Neutrophil (primary cell): ENCODE data around the gene FLOT1.
"Not testable (repeated sequence)": the region's sequence is repeated elsewhere in the genome, so short reads cannot be mapped to it uniquely, and the experiment has no call there.

Source experiments
- H3K27ac ChIP-seq: fragments of 200-600 bp; sonication (generic); 2 replicates; pipeline ENCODE4 v1.5.1; 2016; ENCODE audit warnings: mild to moderate bottlenecking, moderate library complexity
- H3K27me3 ChIP-seq: fragments of 200-600 bp; sonication (generic); 2 replicates; pipeline ENCODE4 v1.6.0; 2016; ENCODE audit warnings: mild to moderate bottlenecking
- H3K36me3 ChIP-seq: fragments of 200-600 bp; sonication (generic); 2 replicates; pipeline ENCODE4 v1.5.1; 2017
- H3K4me1 ChIP-seq, 2 experiments: fragments of 200-600 bp in 1 of 2; sonication (generic) in 1 of 2; 1 replicate in 1 of 2; 2 replicates in 1 of 2; pipeline versions ENCODE4 v1.5.1 to v1.6.1; 2013 to 2016; ENCODE audit warnings: low read depth in 1 of 2, low read length in 1 of 2, mild to moderate bottlenecking in 1 of 2, moderate library complexity in 1 of 2; ENCODE audit not compliant: control insufficient read depth in 1 of 2, insufficient read depth in 1 of 2
- H3K4me3 ChIP-seq, 2 experiments: fragments of 200-600 bp in 1 of 2; sonication (generic) in 1 of 2; 1 replicate in 1 of 2; 2 replicates in 1 of 2; pipeline ENCODE4 v1.5.1; 2013 to 2016; ENCODE audit warnings: low read depth in 1 of 2, low read length in 1 of 2, mild to moderate bottlenecking in 1 of 2, moderate library complexity in 1 of 2
- H3K9me3 ChIP-seq: fragments of 200-600 bp; sonication (generic); 2 replicates; pipeline ENCODE4 v1.5.1; 2016
- CTCF ChIP-seq: fragments of 200-600 bp; sonication (generic); IDR thresholded peaks from 2 replicates; pipeline ENCODE4 v1.5.1; 2016; ENCODE audit warnings: antibody characterized with exemption

Gene FLOT1

DNA sequence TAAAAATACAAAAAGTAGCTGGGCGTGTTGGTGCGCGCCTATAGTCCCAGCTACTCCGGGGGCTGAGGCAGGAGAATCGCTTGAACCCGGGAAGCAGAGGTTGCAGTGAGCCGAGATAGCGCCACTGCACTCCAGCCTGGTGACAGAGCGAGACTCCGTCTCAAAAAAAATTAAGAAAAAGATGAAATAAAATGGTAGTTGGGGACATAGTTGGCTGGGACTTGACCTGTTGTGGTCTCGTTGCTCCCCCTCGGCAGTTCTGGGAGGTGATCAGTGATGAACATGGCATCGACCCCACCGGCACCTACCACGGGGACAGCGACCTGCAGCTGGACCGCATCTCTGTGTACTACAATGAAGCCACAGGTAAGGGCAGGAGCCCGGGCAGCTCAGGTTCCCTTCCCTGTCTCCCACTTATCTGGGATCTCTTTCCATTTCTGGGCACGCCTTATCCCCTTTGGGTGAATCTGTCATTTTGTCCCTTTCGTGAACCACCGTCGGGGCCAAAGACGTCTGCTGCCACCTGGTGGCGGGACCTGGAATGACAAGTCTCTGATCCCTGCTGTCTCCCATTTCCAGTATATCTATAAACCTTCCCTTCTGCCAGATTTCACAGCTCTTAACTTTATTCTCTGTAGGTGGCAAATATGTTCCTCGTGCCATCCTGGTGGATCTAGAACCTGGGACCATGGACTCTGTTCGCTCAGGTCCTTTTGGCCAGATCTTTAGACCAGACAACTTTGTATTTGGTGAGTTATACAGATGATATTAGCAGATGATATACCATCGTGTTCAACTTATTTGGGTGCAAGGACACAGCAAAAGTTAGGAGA is 20.0 kb downstream of the FLOT1 start:
- Histone ChIP-seq H3K4me3 (peak overlapping the region; percentile 88 to 92), H3K4me1 (peaks cover 49 to 55% of the 10 kb centered on the region in 2 experiments), H3K9me3 (no peaks in the 10 kb centered on the region), H3K36me3 (peaks cover 53% of the 10 kb centered on the region), H3K27ac (peak overlapping the region; percentile 97), H3K27me3 (no peaks in the 10 kb centered on the region)
- peak; percentile 95 for TF ChIP-seq CTCF

GRCh38 chr6:30722025-30722279 is 20.5 kb downstream of the FLOT1 start:
- not testable (repeated sequence) for H3K9me3 ChIP-seq, H3K27me3 ChIP-seq
- peak overlapping the region; percentile 88 to 92 for H3K4me3 ChIP-seq
- peak overlapping the region; percentile 97 for H3K27ac ChIP-seq
- peaks cover 47% of the 10 kb centered on the region for H3K36me3 ChIP-seq
- H3K4me1 ChIP-seq, result peaks cover 49 to 55% of the 10 kb centered on the region in 2 experiments

GRCh38 chr6:30721198-30722024 is 21.1 kb downstream of the FLOT1 start:
- peaks cover 42% of the 10 kb centered on the region for H3K36me3 ChIP-seq
- TF ChIP-seq CTCF, result peak; percentile 91
- H3K27me3 ChIP-seq, result no peaks in the 10 kb centered on the region
- peak overlapping the region; percentile 88 to 92 for H3K4me3 ChIP-seq
- H3K9me3 ChIP-seq, result no peaks in the 10 kb centered on the region
- H3K27ac ChIP-seq, result peak overlapping the region; percentile 97
- peaks cover 54 to 61% of the 10 kb centered on the region in 2 experiments for H3K4me1 ChIP-seq

DNA sequence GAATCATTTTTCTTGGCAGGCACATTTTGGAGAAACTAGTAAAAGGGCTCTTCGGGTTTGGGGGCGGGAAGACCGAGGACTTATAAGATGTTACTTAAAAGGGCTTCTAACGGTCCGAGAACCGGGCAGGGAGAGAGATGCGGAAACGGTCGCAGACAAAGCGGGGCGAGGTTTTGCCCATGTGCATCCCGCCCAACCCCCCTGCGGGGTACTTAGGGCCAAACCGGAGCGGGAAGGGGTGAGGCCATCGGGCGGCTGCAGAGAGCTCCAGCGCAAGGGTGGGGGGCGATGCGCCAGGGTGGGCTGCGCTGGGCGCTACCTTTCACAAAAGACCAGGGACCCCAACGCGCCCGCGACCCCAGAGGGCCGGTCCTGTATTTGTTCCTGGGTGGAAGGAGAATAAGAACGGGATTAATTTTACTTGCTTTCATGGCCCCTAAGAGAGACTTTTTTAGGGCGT is 21.7 kb downstream of the FLOT1 start:
- Histone ChIP-seq H3K27me3 (no peaks in the 10 kb centered on the region), H3K4me1 (peaks cover 57 to 64% of the 10 kb centered on the region in 2 experiments), H3K4me3 (peak overlapping the region; percentile 88 to 92), H3K9me3 (no peaks in the 10 kb centered on the region), H3K36me3 (peaks cover 35% of the 10 kb centered on the region), H3K27ac (peak overlapping the region; percentile 97)
- no peak for TF ChIP-seq CTCF

- Histone ChIP-seq H3K4me1 (peaks cover 57 to 62% of the 10 kb centered on the region in 2 experiments), H3K9me3 (no peaks in the 10 kb centered on the region), H3K36me3 (peaks cover 28% of the 10 kb centered on the region), H3K4me3 (peak within 1 kb of the TSS; percentile 88 to 92), H3K27me3 (no peaks in the 10 kb centered on the region), H3K27ac (peak within 1 kb of the TSS; percentile 97)
- no peak for TF ChIP-seq CTCF
These were observed 22.4 kb downstream of the FLOT1 start, which contains the start of gene TUBB for GRCh38 chr6:30719791-30720737. TSS of gene TUBB (plus strand) at chr6:30720352. CDS start at chr6:30720507, 155 bp downstream.
